Fibroblast of lung (primary cell): ENCODE results near the gene SNAP25. TPM values are rescaled to one million over a fixed set of nuclear protein-coding genes. Genes with fewer than 3 reads are reported as not detected.

ENCODE experiments used
- DNase-seq, 2 donors: peaks; one replicate each; pipeline versions ENCODE4 v3.0.0 to v3.0.0-alpha.2; 2010; ENCODE audit warnings: low read depth in 2 of 2
- H2AFZ ChIP-seq: 2 replicates; pipeline ENCODE4 v1.5.1; 2012; ENCODE audit warnings: low read length, control low read depth, inconsistent platforms
- H3K27ac ChIP-seq: 2 replicates; pipeline ENCODE4 v1.5.1; 2011; ENCODE audit warnings: low read length, control low read depth; ENCODE audit not compliant: insufficient read depth
- H3K27me3 ChIP-seq: 2 replicates; pipeline ENCODE4 v1.5.1; 2011; ENCODE audit warnings: mild to moderate bottlenecking, low read length; ENCODE audit not compliant: control insufficient read depth, insufficient read depth
- H3K36me3 ChIP-seq: 2 replicates; pipeline ENCODE4 v1.5.1; 2011; ENCODE audit warnings: low read length; ENCODE audit not compliant: control insufficient read depth, insufficient read depth
- H3K4me1 ChIP-seq: 2 replicates; pipeline ENCODE4 v1.5.1; 2011; ENCODE audit warnings: low read length; ENCODE audit not compliant: control insufficient read depth, insufficient read depth; ENCODE audit errors: extremely low read depth
- H3K4me2 ChIP-seq: 2 replicates; pipeline ENCODE4 v1.5.1; 2011; ENCODE audit warnings: low read length, control low read depth; ENCODE audit not compliant: insufficient read depth; ENCODE audit errors: extremely low read depth
- H3K4me3 ChIP-seq, 4 experiments: fragments of 200-600 bp in 1 of 4; sonication (generic) in 1 of 4; replicated peaks in 1 of 4; 2 replicates each; pipeline ENCODE4 v1.5.1; 2011 to 2016; ENCODE audit warnings: low read length in 4 of 4, low read depth in 3 of 4, mild to moderate bottlenecking in 3 of 4, control low read depth in 2 of 4, inconsistent platforms in 1 of 4, mixed read lengths in 1 of 4; ENCODE audit not compliant: insufficient read depth in 1 of 4; ENCODE audit errors: control extremely low read depth in 1 of 4
- H3K79me2 ChIP-seq: 2 replicates; pipeline ENCODE4 v1.5.1; 2012; ENCODE audit warnings: mild to moderate bottlenecking, low read length, inconsistent platforms; ENCODE audit not compliant: control insufficient read depth, insufficient read depth
- H3K9ac ChIP-seq: 2 replicates; pipeline ENCODE4 v1.5.1; 2011; ENCODE audit warnings: mild to moderate bottlenecking, low read length, control low read depth; ENCODE audit not compliant: insufficient read depth
- H3K9me3 ChIP-seq: 2 replicates; pipeline ENCODE4 v1.5.1; 2012; ENCODE audit warnings: low read depth, low read length; ENCODE audit not compliant: control insufficient read depth, insufficient read depth
- H4K20me1 ChIP-seq: 2 replicates; pipeline ENCODE4 v1.5.1; 2011; ENCODE audit warnings: low read length; ENCODE audit not compliant: control insufficient read depth, insufficient read depth; ENCODE audit errors: extremely low read depth
- CTCF ChIP-seq, 2 donors: IDR thresholded peaks in 1 of 2; conservative IDR thresholded peaks in 1 of 2; 1 replicate in 1 of 2; 2 replicates in 1 of 2; pipeline ENCODE4 v1.5.1; 2011 to 2012; ENCODE audit warnings: low read length in 2 of 2, control low read depth in 1 of 2, inconsistent platforms in 1 of 2, low read depth in 1 of 2, mild to moderate bottlenecking in 1 of 2
- EZH2 ChIP-seq: IDR thresholded peaks from 2 replicates; pipeline ENCODE4 v1.5.1; 2012; ENCODE audit warnings: low read length, control low read depth, mild to moderate bottlenecking; ENCODE audit errors: missing control alignments
- polyA plus RNA-seq, 2 donors: library from polyadenylated mRNA; depleted of rRNA in 1 of 2; stranded (reverse) in 1 of 2; unstranded in 1 of 2; fragments of >200 nt; gene quantifications; 2 replicates each; pipeline ENCODE4 v1.2.1, GENCODE V29; 2011 to 2012; ENCODE audit warnings: missing spikeins in 1 of 2
- total RNA-seq: library from RNA; depleted of rRNA; stranded (reverse); fragments of >200 nt; gene quantifications from 2 replicates; pipeline ENCODE4 v1.2.1, GENCODE V29; 2014

Gene SNAP25
- total and polyA plus RNA-seq, 2 donors (not counting 1 experiment from before 2014, with no cell fraction given), result 4.5 to 8.2 TPM

GRCh38 chr20:10209091-10209490 is 9.5 kb upstream of the SNAP25 start:
- H3K4me2 ChIP-seq, result no peak overlapping the region
- H3K79me2 ChIP-seq, result no peaks in the 10 kb centered on the region
- H3K27ac ChIP-seq, result no peak overlapping the region
- H3K36me3 ChIP-seq, result no peaks in the 10 kb centered on the region
- H3K9ac ChIP-seq, result no peak overlapping the region
- H3K4me3 ChIP-seq, result no peak overlapping the region
- H3K9me3 ChIP-seq, result no peaks in the 10 kb centered on the region
- H3K4me1 ChIP-seq, result no peaks in the 10 kb centered on the region
- TF ChIP-seq EZH2 (no peak), CTCF (conservative IDR thresholded peaks at IDR 0.05 in 1 of 2, IDR thresholded peaks at IDR 0.05 in 1 of 2; ENCODE audit: low read depth in 1 of 2, low read length in 2 of 2) (no peak)
- DNase-seq, result peak; percentile 55 to 64
- no peaks in the 10 kb centered on the region for H4K20me1 ChIP-seq
- H3K27me3 ChIP-seq, result peaks cover under 1% of the 10 kb centered on the region
- H2AFZ ChIP-seq, result no peak overlapping the region

GRCh38 chr20:10213526-10213925 is 5.1 kb upstream of the SNAP25 start:
- peaks cover 4% of the 10 kb centered on the region for H3K27me3 ChIP-seq
- H3K9ac ChIP-seq, result no peak overlapping the region
- peaks cover 2% of the 10 kb centered on the region for H4K20me1 ChIP-seq
- H3K4me3 ChIP-seq, result no peak overlapping the region
- H3K4me1 ChIP-seq, result peaks cover 4% of the 10 kb centered on the region
- no peak overlapping the region for H2AFZ ChIP-seq
- no peak overlapping the region for H3K27ac ChIP-seq
- no peak overlapping the region for H3K4me2 ChIP-seq
- H3K36me3 ChIP-seq, result no peaks in the 10 kb centered on the region
- H3K9me3 ChIP-seq, result no peaks in the 10 kb centered on the region
- no peak for DNase-seq
- TF ChIP-seq EZH2 (no peak), CTCF (conservative IDR thresholded peaks at IDR 0.05 in 1 of 2, IDR thresholded peaks at IDR 0.05 in 1 of 2; ENCODE audit: low read depth in 1 of 2, low read length in 2 of 2) (no peak)
- H3K79me2 ChIP-seq, result no peaks in the 10 kb centered on the region

GRCh38 chr20:10216146-10216791 is 2.4 kb upstream of the SNAP25 start:
- H3K79me2 ChIP-seq, result no peaks in the 10 kb centered on the region
- no peak overlapping the region for H3K4me2 ChIP-seq
- H2AFZ ChIP-seq, result no peak overlapping the region
- H3K27ac ChIP-seq, result no peak overlapping the region
- peaks cover 2% of the 10 kb centered on the region for H4K20me1 ChIP-seq
- peak; percentile 73 to 85 for DNase-seq
- H3K4me3 ChIP-seq, result peak overlapping the region in 1 of 4 experiments; percentile 63
- no peaks in the 10 kb centered on the region for H3K36me3 ChIP-seq
- TF ChIP-seq CTCF (conservative IDR thresholded peaks at IDR 0.05 in 1 of 2, IDR thresholded peaks at IDR 0.05 in 1 of 2; ENCODE audit: low read depth in 1 of 2, low read length in 2 of 2) (no peak), EZH2 (no peak)
- H3K9me3 ChIP-seq, result no peaks in the 10 kb centered on the region
- H3K27me3 ChIP-seq, result peaks cover 4% of the 10 kb centered on the region
- peaks cover 4% of the 10 kb centered on the region for H3K4me1 ChIP-seq
- H3K9ac ChIP-seq, result no peak overlapping the region
